Activated CD8-positive, alpha-beta memory T cell treated with anti-CD3 and anti-CD28 coated beads, Interleukin-2, amount 50 U/mL, for 24 hours (primary cell): Measurements from ENCODE around the gene PADI4.
"Not testable (repeated sequence)": the region's sequence is repeated elsewhere in the genome, so short reads cannot be mapped to it uniquely, and the experiment has no call there.

Experiments used
- DNase-seq: peaks from one replicate; pipeline ENCODE4 v3.0.0-alpha.2; 2020; ENCODE audit errors: extremely low read depth

PADI4 gene

GRCh38 chr1:17392199-17392740 is 84.3 kb downstream of the PADI4 start:
- DNase-seq: no peak

- DNase-seq: no peak
These were observed 85.2 kb downstream of the PADI4 start for GRCh38 chr1:17393230-17393629.

- DNase-seq: no peak
These were observed 90.1 kb downstream of the PADI4 start for GRCh38 chr1:17397910-17398695.

- DNase-seq: no peak
These were observed 92.8 kb downstream of the PADI4 start for GRCh38 chr1:17400725-17401341.

- no peak for DNase-seq
These were observed 93.8 kb downstream of the PADI4 start for GRCh38 chr1:17401841-17402240.

GRCh38 chr1:17403081-17403480 is 95.1 kb downstream of the PADI4 start:
- DNase-seq: no peak

GRCh38 chr1:17404034-17404684 is 96.2 kb downstream of the PADI4 start:
- no peak for DNase-seq

- no peak for DNase-seq
These were observed 96.8 kb downstream of the PADI4 start for GRCh38 chr1:17404820-17405219.

- no peak for DNase-seq
These were observed 98.1 kb downstream of the PADI4 start for GRCh38 chr1:17405898-17406759.

- not testable (repeated sequence) for DNase-seq
These were observed 98.9 kb downstream of the PADI4 start for GRCh38 chr1:17406760-17407475.

- not testable (repeated sequence) for DNase-seq
These were observed 100.0 kb downstream of the PADI4 start for GRCh38 chr1:17407786-17408514.

- DNase-seq: no peak
These were observed 101.4 kb downstream of the PADI4 start for GRCh38 chr1:17409391-17409811.

GRCh38 chr1:17412093-17412870 is 104.3 kb downstream of the PADI4 start:
- DNase-seq: no peak
